GM21447 (cell line): ENCODE results near the gene PAH.
"Not testable (repeated sequence)": the region's sequence is repeated elsewhere in the genome, so short reads cannot be mapped to it uniquely, and the experiment has no call there.

ENCODE experiments used
- ATAC-seq: cut with Tn5 transposase; IDR thresholded peaks from one replicate; pipeline ENCODE4 v1.9.1; 2021; ENCODE audit not compliant: unreplicated experiment

The PAH gene

DNA sequence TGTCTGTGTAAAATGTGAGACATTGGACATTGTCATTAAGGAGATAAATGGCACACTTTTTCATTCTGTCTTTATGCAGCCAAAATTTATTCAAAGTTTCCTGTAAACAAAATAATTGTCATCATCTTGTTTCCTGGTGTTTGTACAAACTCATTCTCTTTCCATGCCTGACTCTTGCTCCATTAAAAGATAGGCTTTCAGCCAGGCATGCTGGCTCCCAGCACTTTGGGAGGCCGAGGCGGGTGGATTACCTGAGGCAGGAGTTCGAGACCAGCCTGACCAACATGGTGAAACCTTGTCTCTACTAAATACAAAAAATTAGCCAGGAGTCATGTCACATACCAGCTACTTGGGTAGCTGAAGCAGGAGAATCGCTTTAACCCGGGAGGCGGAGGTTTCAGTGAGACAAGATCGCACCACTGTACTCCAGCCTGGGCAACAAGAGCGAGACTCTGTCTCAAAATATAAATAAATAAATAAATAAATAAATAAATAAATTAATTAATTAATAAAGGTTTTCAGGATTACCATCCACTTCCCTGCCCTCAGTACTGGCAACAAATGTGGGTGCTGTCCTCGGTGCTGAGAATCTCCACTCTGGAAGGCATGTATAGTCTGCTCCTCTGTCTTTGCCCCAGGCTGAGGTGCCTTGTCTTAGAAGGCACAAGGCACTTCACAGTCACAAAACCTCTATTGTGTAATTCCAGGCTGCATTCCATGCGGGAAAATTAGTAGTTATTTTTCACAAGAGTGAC is 83.2 kb downstream of the PAH start:
- ATAC-seq = no peak

GRCh38 chr12:102832826-102833225 is 84.2 kb downstream of the PAH start:
- ATAC-seq = not testable (repeated sequence)

DNA sequence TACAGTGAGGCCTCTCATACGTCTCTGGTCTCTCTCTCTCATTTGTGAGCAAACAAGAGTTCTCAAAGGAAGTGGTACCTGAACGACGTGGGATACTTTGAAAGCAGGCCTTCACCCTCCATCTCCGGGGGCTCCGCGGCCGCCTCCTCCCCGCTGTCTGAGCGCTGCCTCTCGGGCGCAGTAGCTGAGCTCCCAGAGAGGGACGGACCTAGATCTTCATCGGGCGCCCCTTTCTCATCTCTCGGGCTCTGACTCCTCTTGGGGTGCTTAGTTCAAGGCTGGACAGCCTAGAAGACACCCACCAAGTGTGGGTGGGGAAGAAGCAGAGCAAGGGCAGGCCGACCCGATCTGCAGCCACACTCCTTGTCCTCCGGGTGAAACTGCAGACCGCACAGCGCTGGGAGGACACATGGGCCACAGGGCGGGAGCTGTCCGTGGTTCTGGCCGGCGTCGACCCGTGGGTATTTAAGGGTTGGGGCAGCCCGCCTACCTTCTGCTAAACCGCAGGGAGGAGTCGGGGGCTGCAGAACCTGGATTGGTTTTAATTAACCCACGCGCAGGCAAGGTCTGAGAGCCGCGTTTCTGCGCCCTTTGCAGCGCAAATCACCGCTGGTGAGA is 92.7 kb downstream of the PAH start:
- ATAC-seq = no peak

DNA sequence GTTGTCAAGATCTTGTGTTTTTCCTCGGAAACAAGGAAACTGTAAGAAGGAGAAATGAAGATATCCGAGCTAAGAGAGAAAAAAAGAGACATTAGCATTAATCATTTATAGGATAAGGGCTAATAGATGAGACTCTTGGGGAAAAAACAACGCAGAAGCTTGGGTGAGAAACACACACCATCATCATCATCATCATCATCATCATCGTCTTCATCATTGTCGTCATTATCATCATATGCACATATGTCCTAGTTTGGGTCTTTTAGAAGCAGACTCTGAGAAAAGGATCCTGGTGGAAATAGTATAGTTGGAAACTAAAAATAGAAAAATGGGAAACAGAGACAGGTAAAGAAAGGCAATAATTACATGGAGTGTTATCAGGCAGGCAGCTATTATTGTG is 95.9 kb downstream of the PAH start:
- no peak for ATAC-seq

GRCh38 chr12:102816816-102817434 is 100.1 kb downstream of the PAH start:
- ATAC-seq = no peak

GRCh38 chr12:102814691-102815367 is 102.2 kb downstream of the PAH start:
- no peak for ATAC-seq

- ATAC-seq = no peak
These were observed 104.7 kb downstream of the PAH start for GRCh38 chr12:102812344-102812743.

DNA sequence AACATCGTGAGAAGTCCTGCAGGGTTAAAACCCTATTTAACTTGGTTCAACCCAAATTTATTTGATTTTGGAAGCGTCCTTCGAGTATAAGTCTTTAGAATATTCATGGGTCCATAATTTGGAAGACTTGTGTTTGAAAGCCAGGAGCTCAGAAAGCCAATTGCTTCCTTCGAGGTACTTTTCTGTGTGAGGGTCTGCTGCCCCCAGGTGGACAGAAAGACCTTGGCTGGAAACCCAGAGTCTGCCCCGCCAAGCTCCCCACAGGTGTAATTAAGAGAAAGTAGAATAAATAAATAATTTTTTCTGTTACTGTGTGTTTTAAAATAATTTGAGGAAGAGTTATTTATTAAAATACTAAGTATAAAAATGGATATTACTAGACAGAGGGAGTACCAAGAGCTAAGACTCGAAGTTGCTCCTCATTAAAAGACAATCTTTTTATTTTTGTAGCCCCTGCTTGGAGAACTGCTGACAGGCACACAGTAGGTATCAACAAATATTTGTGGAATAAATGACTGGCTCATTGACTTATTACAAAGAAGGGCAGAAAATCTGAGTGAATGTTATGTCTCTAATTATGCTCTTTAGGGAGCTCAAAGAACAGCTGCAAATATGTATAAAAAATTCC is 105.8 kb downstream of the PAH start:
- no peak for ATAC-seq

- ATAC-seq = no peak
These were observed 108.6 kb downstream of the PAH start for GRCh38 chr12:102808412-102808811.

- ATAC-seq = no peak
These were observed 110.5 kb downstream of the PAH start for GRCh38 chr12:102806592-102806991.

DNA sequence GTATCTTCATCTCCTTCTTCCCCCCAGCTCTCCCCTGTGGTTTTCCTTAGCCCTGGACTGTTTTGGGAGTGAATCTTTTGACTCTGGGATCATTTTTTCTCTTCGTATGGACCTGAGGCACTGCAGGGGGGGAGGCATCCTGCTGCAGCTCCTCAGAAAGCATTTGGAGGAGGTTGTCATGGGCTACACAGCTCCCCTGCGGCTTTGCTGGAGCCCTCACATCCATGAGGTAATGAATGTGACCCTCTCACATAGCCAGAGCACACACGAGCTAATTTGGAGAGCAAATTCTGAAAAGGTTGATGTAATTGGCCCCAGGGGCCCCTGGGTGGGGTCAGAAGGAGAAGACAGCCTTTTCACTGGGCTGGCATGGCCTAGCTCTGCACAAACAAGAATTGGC is 110.9 kb downstream of the PAH start:
- ATAC-seq = no peak

DNA sequence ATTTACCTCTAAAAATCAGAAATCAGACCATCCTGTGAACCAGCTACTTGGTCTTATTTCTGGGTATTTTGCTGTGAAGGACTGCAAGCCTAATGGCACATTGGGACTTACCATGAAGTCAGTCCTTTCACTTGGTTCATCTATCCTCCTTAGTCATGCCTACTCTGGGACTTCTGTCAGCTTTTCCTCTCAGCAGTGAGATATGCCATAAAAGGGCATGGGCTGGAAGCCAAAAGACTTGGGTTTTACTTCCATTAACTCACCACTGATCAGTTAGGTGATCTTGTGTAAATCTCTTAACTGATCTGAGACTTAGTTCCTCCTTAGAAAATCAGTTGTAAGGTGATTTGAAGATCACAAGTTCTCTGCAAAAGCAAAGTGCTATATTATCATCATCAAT is 116.5 kb downstream of the PAH start:
- no peak for ATAC-seq

- no peak for ATAC-seq
These were observed 117.8 kb downstream of the PAH start for GRCh38 chr12:102799229-102799628.

DNA sequence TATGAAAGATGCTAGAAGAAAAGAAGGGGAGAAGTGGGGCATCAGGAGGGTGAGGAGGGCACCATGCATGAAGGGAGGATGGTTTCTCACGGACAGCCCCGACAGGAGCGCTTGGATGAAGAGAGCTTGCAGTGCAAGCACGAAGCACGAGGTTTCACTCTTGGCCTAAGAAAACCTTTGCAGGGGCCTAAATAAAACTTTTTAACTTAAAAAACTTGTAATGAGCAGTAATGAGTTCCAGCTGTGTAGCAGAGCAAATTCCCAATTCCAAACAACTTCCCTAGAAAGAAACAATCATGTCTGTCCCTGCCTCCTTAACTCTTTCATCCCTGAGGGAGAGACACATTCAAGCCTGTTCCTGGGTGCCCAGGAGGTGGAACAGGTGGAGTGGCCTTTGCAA is 119.5 kb downstream of the PAH start:
- ATAC-seq = no peak

DNA sequence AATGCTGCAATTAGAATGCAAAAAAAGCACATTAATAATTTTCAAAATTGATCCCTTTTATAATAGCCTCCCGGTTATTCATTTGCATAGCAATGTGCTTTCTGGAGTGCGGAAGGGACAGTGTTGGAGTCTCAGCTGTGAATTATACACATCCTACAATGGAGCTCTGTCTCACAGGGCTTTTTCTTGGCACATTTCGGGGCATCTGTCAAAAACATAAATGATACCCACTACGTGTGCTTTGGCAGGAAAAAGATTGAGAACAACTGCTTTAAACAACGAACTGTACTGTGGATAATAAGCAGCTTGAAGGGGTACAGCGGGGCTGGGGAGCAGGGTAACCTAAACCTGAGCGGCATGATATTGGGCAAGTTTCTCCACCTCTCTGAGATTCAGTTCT is 123.1 kb downstream of the PAH start:
- ATAC-seq = no peak
